Tibial artery (tissue), 4 donors: ENCODE data around the gene B4GALNT1.
"Not testable (repeated sequence)": the region's sequence is repeated elsewhere in the genome, so short reads cannot be mapped to it uniquely, and the experiment has no call there.

Experiments used
- DNase-seq, 2 donors: peaks; one replicate each; pipeline ENCODE4 v3.0.0-alpha.2; 2019
- H3K27ac ChIP-seq, 2 donors: fragments of 200-600 bp; sonication (generic) in 1 of 2; 1 replicate in 1 of 2; 2 replicates in 1 of 2; pipeline ENCODE4 v1.5.1; 2018 to 2019; ENCODE audit warnings: mild to moderate bottlenecking in 1 of 2
- H3K27me3 ChIP-seq, 2 donors: fragments of 200-600 bp; sonication (generic) in 1 of 2; one replicate each; pipeline versions ENCODE4 v1.5.1 to v1.6.0; 2016 to 2019
- H3K36me3 ChIP-seq, 3 donors: fragments of 200-600 bp; sonication (generic) in 2 of 3; one replicate each; pipeline ENCODE4 v1.5.1; 2016 to 2019; ENCODE audit warnings: mild to moderate bottlenecking in 2 of 3
- H3K4me1 ChIP-seq, 4 donors: fragments of 200-600 bp; sonication (generic) in 2 of 4; 1 replicate in 3 of 4; 2 replicates in 1 of 4; pipeline ENCODE4 v1.5.1; 2016 to 2019
- H3K4me3 ChIP-seq, 2 donors: fragments of 200-600 bp; sonication (generic) in 1 of 2; 1 replicate in 1 of 2; 2 replicates in 1 of 2; pipeline ENCODE4 v1.5.1; 2018 to 2019; ENCODE audit warnings: mild to moderate bottlenecking in 2 of 2
- H3K9me3 ChIP-seq, 3 donors: fragments of 200-600 bp; sonication (generic) in 1 of 3; one replicate each; pipeline ENCODE4 v1.5.1; 2016 to 2019
- CTCF ChIP-seq, 2 experiments: fragments of 200-600 bp in 1 of 2; fragments of 450-650 bp in 1 of 2; IDR thresholded peaks; one replicate each; pipeline ENCODE4 v1.5.1; 2017 to 2019; ENCODE audit warnings: antibody characterized with exemption in 2 of 2, mild to moderate bottlenecking in 1 of 2, moderate library complexity in 1 of 2
- intact Hi-C: fragments of 100-400 bp; cut with DNase I; formaldehyde crosslinking; loops from one replicate; pipeline ENCODE4 v1.15.0; 2023; ENCODE audit warnings: low total_unique reads

B4GALNT1 gene

GRCh38 chr12:57666897-57667296, 33.9 kb upstream of the B4GALNT1 start:
- Histone ChIP-seq H3K27ac (no peak overlapping the region), H3K4me1 (no peaks in the 10 kb centered on the region), H3K9me3 (no peaks in the 10 kb centered on the region), H3K4me3 (no peak overlapping the region), H3K27me3 (peaks cover 0 to 11% of the 10 kb centered on the region in 2 donors), H3K36me3 (no peaks in the 10 kb centered on the region)
- TF ChIP-seq CTCF (IDR thresholded peaks at IDR 0.05), result no peak
- intact Hi-C loops, result no loop called here
- no peak for DNase-seq

GRCh38 chr12:57665066-57665820, 32.2 kb upstream of the B4GALNT1 start:
- H3K36me3 ChIP-seq, H3K9me3 ChIP-seq, H3K27ac ChIP-seq, DNase-seq, H3K27me3 ChIP-seq, H3K4me3 ChIP-seq, intact Hi-C loops, H3K4me1 ChIP-seq: not testable (repeated sequence)

GRCh38 chr12:57661376-57661775, 28.4 kb upstream of the B4GALNT1 start:
- H3K36me3 ChIP-seq, result no peaks in the 10 kb centered on the region
- H3K9me3 ChIP-seq, result no peaks in the 10 kb centered on the region
- no peak for TF ChIP-seq CTCF (IDR thresholded peaks at IDR 0.05)
- H3K4me3 ChIP-seq, result no peak overlapping the region
- no peaks in the 10 kb centered on the region for H3K4me1 ChIP-seq
- intact Hi-C loops, result no loop called here
- no peak for DNase-seq
- no peaks in the 10 kb centered on the region for H3K27me3 ChIP-seq
- no peak overlapping the region for H3K27ac ChIP-seq

GRCh38 chr12:57658890-57659289, 25.9 kb upstream of the B4GALNT1 start:
- no peaks in the 10 kb centered on the region for H3K9me3 ChIP-seq
- intact Hi-C loops, result no loop called here
- H3K4me1 ChIP-seq, result no peaks in the 10 kb centered on the region
- no peak overlapping the region for H3K27ac ChIP-seq
- TF ChIP-seq CTCF (IDR thresholded peaks at IDR 0.05), result no peak
- H3K27me3 ChIP-seq, result peaks cover 0 to 7% of the 10 kb centered on the region in 2 donors
- DNase-seq, result no peak
- no peaks in the 10 kb centered on the region for H3K36me3 ChIP-seq
- H3K4me3 ChIP-seq, result no peak overlapping the region

- TF ChIP-seq CTCF (IDR thresholded peaks at IDR 0.05), result no peak
Measured at GRCh38 chr12:57657744-57658143, 24.7 kb upstream of the B4GALNT1 start.

GRCh38 chr12:57656408-57656807, 23.4 kb upstream of the B4GALNT1 start:
- H3K4me1 ChIP-seq, H3K9me3 ChIP-seq, H3K27ac ChIP-seq, H3K36me3 ChIP-seq, H3K27me3 ChIP-seq, DNase-seq, intact Hi-C loops, H3K4me3 ChIP-seq: not testable (repeated sequence)

More at GRCh38 chr12:57657744-57658143, 24.7 kb upstream of the B4GALNT1 start:
- Histone ChIP-seq H3K4me3 (no peak overlapping the region), H3K9me3 (no peaks in the 10 kb centered on the region), H3K4me1 (no peaks in the 10 kb centered on the region), H3K36me3 (no peaks in the 10 kb centered on the region), H3K27ac (no peak overlapping the region), H3K27me3 (peaks cover 0 to 7% of the 10 kb centered on the region in 2 donors)
- intact Hi-C loops, result no loop called here
- no peak for DNase-seq
